ENCODE data around the gene P2RX6.

The P2RX6 gene

DNA sequence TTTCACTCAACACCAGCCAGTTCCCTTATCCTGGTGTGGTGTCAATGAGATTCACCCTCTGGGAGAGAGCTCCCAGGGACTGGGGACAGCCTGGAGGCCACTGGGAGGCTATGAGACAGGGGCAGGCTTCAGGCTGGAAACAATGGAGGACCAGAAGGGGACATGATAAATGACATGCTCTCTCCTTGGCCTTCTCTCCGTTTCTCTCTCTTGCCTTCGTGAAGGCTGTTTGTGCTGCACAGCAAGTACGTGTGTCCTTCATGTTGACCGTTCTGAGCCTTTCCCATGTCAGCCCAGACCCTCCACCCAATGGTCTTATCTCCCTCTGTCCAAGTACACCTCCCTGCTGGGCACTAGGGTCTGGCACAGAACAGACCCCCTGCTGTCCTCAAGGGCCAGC, 34.4 kb upstream of the P2RX6 start:
- no peak for DNase-seq

GRCh38 chr22:20980938-20981722, 33.8 kb upstream of the P2RX6 start:
- no peak for DNase-seq

DNA sequence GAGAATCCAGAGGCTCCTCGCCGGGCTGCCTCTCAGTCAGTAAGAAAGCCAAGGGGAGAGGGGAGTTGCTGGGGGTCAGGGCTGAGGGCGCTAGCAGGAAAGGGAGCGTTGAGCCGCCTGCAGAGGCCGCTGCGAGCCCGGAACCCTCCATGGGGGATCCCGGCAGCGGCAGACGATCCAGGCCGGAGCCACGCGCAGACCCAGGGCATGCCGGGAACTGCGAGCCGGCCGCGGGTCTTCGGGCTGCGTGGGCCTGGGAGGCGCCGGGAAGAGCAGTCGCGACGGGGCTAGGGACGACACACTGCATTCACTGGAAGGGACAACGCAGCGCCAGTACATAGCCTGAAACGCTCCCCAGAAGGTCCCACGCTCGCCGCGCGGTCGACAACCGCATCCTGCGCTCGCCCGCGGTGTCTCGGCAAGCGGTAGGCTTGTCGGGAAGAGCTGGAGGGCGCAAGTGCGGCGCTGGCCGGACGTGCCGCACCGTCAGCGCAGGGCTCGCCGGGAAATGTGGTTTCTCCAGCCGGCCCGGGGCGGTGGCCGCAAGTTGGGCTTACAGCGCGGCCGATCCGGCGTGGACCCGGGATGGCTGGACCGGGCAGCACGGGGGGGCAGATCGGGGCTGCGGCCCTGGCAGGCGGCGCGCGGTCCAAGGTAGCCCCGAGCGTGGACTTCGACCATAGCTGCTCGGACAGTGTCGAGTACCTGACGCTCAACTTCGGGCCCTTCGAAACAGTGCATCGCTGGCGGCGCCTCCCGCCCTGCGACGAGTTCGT, 33.0 kb upstream of the P2RX6 start, which contains the start of gene LZTR1:
Gene LZTR1 (plus strand): TSS at position 511 of the 776 bp plus-strand sequence. CDS start 75 bp downstream, at position 586.
- peak; percentile 61 to 66 for DNase-seq

DNA sequence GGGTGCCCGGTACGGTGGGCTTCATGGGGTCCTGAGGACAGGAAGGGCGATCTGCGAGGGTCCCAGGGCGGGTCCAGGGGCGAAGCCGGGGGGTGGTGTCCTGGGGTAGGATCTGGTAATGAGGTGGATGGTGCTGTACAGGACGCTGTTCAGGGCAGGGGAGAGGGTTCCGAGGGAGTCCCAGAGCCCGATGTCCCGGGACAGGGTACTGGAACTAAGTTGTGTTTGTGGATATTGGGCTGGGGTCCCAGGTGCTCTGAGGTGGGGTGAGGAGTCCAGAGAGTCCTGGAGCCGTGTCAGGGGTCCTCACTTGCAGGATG, 32.4 kb upstream of the P2RX6 start:
- no peak for DNase-seq

DNA sequence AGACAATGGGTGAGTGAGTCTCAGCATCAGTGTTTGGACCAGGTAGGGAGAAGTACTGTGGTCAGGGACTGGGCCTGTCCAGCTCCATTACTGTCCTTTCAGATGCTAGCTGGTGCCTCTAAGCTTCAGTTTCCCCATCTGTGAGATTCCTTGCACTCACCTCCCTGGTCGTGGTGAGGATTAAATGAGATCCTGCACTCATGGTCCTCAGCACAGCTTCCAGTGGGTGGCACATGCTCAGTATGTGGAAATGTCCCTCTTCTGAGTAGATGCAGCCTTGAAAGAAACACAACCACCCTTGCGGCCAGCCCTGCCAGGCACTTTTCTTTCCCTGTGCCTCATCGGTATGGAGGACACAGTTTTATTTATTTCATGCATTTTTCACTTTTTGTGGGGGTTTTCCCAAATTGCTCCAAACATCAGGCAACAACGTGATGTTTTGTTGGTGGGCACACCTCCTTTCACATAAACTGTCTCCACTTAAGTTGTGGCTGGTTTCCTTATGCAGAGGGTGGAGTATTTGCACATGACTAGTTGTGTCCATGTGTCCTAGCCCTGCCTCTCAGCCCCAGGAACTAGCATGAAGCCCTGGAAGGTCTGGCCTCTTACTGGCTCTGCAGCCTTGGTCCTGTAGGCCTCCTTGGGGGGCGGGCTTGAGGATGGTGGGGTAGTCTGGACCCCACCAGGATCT, 31.7 kb upstream of the P2RX6 start:
- no peak for DNase-seq

GRCh38 chr22:20985720-20986119, 29.2 kb upstream of the P2RX6 start:
- DNase-seq, result no peak

- no peak for DNase-seq
Measured at GRCh38 chr22:20986365-20986764, 28.6 kb upstream of the P2RX6 start.

GRCh38 chr22:20987375-20987774, 27.6 kb upstream of the P2RX6 start:
- no peak for DNase-seq

DNA sequence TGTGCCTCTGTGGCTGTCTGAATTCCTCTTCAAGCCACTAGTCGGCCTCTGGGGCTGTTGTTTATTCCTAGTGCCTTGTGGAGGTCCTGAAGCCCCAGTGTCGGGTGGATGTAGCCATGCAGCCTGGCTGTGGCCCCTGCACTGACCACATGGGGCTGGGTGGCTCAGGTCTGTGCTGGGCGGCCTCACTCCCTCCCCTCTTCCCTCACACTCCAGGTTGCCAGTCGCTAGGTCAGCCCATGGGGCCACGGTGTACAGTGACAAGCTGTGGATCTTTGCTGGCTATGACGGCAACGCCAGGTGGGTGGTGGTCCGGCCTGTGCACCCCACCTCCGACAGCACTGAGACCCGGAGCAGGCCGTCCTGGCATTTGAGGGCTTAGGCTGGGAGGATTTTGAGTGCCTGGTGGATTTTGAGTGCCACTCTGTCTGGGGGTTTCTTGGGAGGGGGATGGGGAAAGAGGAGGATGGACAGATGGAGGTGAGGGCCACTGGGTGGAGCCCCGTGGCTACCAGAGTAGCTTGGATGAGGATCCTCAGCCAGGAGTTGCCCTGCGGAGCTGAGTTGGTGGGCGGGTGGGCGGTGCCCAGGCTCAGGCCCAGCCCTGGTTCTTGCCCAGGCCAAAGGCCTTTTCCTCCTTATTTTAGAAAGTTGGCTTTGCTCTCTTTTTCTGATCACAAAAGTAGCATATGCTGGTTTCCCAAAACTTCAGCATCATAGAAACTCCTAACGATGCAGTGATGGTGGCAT, 26.2 kb upstream of the P2RX6 start:
- DNase-seq, result no peak

DNA sequence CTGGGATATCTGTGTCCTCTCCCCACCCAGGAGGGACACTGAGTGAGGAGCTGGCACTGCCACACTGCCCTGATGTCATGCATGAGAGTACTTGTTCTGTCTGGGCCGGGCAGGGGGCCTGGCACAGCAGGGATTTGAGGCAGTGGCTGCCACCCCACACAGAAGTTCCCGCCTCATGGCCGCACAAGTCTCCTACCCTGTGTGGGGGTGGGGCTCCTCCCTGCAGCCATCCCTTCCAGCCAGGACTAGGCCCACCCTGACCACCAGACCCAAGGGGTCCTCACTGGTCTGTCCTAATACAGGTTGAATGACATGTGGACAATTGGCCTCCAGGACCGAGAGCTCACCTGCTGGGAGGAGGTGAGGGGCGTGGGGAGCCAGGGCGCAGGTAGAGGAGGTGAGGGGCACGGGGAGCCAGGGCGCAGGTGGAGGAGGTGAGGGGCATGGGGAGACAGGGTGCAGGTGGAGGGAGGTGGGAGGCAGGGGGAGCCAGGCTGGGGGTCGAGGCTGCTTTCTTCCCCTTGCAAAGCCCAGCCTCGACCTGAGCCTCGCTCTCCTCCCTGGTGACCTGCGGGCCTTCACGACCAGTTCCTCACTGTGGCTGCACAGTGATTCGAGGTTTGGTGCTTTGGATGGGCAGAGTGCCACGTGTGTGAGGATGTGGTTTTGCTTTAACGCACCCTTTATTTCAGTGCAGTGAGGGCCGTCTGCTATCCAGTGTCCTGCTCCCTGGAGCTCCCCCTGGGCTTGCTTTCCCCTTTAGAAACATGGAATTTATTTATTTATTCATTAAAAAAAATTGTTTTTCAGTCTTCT, 25.4 kb upstream of the P2RX6 start:
- no peak for DNase-seq

DNA sequence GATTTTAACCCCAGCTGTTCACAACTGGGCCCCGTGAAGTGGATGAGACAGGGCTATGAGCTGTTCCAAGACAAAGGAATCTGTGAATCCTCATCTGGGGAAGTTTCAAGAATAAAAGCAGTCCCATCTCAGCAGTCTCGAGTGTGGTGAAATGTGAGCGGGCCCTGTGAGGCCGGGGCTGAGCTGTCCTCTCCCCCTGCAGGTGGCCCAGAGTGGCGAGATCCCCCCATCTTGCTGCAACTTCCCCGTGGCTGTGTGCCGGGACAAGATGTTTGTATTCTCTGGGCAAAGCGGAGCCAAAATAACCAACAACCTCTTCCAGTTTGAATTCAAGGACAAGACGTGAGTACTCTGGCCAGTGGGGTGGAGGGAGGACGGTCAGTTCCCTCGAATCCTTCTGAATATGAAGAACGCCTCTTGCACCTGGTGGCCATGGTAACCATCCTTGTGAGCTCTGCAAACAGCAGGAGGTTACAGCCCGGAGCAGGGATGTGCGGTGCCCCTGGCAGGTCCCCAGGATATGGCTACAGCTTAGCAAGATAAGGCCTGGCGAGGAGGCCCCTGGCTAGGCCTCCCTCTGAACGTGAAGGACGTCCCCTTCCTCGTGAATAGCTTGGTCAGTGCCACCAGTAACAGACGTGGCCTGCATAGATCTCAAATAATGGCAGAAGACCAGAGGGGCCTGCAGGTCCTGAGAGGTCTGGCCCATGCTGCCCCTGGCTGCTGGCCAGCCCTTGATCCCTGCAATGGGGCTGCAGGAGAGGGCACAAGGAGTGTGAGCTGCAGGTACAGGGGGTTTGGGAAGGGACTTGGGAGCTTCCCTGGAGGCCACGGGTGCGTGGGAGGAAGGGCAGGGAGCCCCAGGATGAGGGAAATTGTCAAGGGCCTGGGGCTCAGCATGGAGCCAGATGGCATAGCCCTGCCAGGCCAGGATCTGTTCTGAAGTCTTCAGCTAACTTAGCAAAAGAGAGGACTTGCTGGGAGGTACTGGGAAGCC, 24.5 kb upstream of the P2RX6 start:
- no peak for DNase-seq

GRCh38 chr22:20991252-20992055, 23.5 kb upstream of the P2RX6 start:
- DNase-seq, result no peak

- DNase-seq, result no peak
Measured at GRCh38 chr22:20992056-20992442, 22.9 kb upstream of the P2RX6 start.

GRCh38 chr22:20992456-20993303, 22.3 kb upstream of the P2RX6 start:
- no peak for DNase-seq

DNA sequence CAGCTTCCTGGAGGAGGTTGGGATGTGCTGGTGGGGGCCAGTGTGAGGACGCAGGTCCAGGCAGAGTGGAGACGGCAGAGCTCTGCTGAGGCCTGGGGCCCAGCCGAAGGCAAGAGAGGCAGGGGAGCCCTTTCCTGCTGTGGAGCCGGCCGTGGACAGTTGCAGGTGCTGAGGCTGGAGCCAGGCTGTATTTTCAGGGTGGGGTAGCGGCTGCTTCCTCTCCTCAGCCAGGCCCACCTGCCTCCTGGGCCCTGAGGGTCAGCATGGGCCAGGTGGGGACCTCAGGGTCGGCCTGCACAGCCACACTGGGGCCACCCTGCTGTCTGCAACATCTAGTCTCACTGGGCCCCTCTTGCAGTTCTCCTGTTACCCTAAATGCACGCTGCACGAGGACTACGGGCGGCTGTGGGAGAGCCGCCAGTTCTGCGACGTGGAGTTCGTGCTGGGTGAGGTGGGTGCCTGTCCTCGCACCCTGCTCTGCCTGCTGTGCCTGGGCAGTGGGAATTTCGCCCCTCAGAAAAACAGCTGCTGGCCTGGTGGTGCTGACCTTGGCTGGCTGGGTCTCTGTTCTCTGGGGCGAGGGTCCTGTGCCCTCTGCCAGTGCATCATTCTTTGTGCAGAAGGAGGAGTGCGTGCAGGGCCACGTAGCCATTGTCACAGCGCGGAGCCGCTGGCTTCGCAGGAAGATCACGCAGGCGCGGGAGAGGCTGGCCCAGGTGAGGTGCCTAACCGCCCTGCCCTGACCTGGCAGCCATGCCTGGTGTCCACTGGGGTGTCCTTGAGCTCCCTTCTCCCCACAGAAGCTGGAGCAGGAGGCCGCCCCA, 21.4 kb upstream of the P2RX6 start:
- DNase-seq, result no peak

- no peak for DNase-seq
Measured at GRCh38 chr22:20994128-20994901, 20.6 kb upstream of the P2RX6 start.

DNA sequence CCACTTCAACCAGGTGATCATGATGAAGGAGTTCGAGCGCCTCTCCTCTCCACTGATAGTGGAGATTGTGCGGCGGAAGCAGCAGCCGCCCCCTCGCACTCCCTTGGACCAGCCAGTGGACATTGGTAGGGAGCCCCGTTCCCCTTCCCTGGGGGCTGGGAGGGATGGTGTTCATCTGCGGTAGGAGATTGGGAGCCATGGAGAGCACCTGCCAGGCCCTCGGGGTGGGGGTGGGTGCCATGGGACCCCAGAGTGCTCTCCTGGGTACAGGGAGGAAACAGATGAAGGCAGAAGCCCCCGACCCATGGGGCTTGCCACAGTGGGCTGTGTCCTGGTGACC, 20.1 kb upstream of the P2RX6 start:
- no peak for DNase-seq

All from activated CD4-positive, alpha-beta T cell treated with anti-CD3 and anti-CD28 coated beads for 4 hours (primary cell).